Measurements from ENCODE around the gene CNNM3.
A peak's percentile ranks its signal among the peaks of the same experiment; 100 is the strongest.
"Not testable (repeated sequence)": the region's sequence is repeated elsewhere in the genome, so short reads cannot be mapped to it uniquely, and the experiment has no call there.

CNNM3 gene

GRCh38 chr2:96816127-96816835 is at the start of gene CNNM3:
TSS of gene CNNM3 (plus strand) at chr2:96816268. CDS start at chr2:96816278, 10 bp downstream.
- DNase-seq (ENCODE audit: low spot score): peak; percentile 100

- no peak for DNase-seq (ENCODE audit: low spot score)
Observed at GRCh38 chr2:96767135-96767871, 48.8 kb upstream of the CNNM3 start.

- DNase-seq (ENCODE audit: low spot score): no peak
Observed at GRCh38 chr2:96768083-96768561, 47.9 kb upstream of the CNNM3 start.

DNA sequence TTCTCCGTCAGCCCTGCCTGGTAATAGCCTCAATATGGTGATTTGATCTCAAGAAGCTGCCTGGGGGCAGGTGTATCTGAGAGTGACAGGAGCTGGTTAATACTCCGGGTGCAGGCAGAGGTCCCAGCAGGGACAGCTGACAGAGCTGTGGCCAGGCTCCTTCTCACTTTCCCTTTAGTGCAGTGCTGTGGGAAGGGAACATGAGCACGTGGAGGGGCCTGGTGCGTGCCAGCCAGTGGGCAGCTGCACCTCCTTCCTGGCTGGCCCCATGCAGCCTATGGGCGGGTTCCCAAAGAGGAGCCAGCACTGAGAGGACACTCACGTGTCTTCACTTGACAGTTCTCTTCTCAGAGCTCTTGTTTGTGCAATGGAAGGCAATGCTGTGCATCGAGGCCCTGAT is 46.3 kb upstream of the CNNM3 start:
- DNase-seq (ENCODE audit: low spot score): no peak

- no peak for DNase-seq (ENCODE audit: low spot score)
Observed at GRCh38 chr2:96770442-96771202, 45.4 kb upstream of the CNNM3 start.

DNA sequence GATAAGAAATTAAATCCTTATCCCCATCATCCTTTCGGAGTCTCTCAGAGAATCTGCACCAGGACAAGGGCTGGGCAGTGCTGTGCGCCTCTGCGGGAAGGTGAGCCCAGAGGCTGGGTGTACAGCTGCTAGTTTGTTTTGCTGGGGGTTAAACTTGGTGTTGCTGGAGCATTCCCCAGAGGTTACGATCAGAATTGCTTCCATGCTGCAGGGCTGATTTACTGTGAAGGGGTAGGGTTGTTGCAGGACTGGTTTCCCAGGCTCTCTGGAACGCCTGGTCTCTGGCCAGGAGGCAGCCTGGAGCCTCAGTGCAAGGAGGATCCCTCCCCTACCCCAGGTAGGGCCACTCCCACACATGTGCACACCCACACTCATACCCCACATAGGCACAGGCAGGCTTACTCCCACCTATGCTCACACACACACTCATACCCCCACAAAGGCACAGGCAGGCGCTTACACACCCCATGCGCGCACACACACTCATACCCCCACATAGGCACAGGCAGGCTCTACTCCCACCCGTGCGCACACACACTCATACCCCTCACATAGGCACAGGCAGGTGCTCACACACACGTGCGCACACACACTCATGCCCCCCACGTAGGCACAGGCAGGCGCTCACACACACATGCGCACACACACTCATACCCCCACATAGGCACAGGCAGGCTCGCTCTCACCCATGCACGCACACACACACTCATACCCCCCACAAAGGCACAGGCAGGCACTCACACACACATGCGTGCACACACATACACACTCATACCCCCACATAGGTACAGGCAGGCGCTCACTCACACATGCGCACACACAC is 44.1 kb upstream of the CNNM3 start:
- no peak for DNase-seq (ENCODE audit: low spot score)

- DNase-seq (ENCODE audit: low spot score): no peak
Observed at GRCh38 chr2:96772903-96773671, 43.0 kb upstream of the CNNM3 start.

- DNase-seq (ENCODE audit: low spot score): no peak
Observed at GRCh38 chr2:96773922-96774321, 42.1 kb upstream of the CNNM3 start.

- no peak for DNase-seq (ENCODE audit: low spot score)
Observed at GRCh38 chr2:96775160-96775559, 40.9 kb upstream of the CNNM3 start.

- no peak for DNase-seq (ENCODE audit: low spot score)
Observed at GRCh38 chr2:96783388-96783787, 32.7 kb upstream of the CNNM3 start.

DNA sequence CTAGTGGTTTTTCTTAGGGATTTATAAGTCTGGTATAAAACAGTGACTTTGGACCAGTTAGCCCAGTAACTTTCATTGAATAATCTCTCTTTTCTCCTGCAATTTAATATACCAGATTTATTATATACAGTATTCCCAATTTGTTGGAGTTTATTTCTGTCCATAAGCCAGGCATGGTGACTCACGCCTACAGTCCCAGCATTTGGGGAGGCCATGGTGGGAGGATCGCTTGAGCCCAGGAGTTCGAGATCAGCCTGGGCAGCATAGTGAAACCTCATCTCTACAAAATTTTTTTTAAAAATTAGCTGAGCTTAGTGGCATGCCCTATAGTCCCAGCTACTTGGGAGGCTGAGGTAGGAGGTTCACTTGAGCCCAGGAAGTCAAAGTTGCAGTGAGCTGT is 28.7 kb upstream of the CNNM3 start:
- no peak for DNase-seq (ENCODE audit: low spot score)

DNA sequence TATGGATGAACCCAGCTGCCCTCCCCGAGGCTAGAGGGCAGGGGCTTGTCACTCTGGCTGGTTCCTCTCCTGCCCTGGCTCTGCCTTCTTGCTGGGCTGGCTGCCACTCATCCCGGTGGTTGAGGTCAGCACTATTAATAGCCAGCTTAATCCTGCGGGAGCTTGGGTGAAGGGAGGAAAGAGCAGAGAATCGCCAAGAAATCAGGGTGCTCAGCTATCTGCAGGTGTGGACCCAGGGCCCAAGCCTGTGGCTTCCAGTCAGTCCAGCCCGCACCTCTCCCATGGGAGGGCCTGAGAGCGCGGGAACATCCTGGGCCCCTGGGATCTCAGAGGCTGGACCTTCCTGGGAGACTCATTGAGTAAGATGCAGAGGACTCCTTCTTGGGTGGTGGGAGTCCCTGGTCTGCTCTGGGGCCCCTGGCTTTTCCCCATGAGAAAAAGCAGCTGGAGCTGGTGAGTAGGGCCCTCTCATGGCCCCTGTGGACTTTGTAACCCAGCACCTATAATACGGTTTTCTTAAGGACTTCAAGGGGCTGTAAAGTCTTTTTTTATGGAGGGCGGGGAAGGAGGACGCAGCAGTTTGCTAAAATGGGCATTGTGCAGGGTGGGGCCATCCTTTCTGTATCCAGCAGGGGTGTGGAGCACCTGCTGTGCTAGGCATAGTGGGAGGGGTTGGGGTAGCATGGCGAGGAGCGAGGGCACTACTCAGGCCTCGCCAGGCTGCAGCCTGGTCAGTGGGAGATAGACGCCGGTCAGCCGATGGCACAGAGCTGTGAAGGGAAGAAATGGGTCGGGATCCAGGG is 27.4 kb upstream of the CNNM3 start:
- no peak for DNase-seq (ENCODE audit: low spot score)

GRCh38 chr2:96789245-96789617 is 26.8 kb upstream of the CNNM3 start:
- no peak for DNase-seq (ENCODE audit: low spot score)

GRCh38 chr2:96792772-96793749 is 23.0 kb upstream of the CNNM3 start:
- DNase-seq (ENCODE audit: low spot score): no peak

- DNase-seq (ENCODE audit: low spot score): no peak
Observed at GRCh38 chr2:96795076-96795475, 21.0 kb upstream of the CNNM3 start.

- DNase-seq (ENCODE audit: low spot score): not testable (repeated sequence)
Observed at GRCh38 chr2:96796497-96796896, 19.6 kb upstream of the CNNM3 start.

GRCh38 chr2:96797066-96797625 is 18.9 kb upstream of the CNNM3 start:
- DNase-seq (ENCODE audit: low spot score): no peak

DNA sequence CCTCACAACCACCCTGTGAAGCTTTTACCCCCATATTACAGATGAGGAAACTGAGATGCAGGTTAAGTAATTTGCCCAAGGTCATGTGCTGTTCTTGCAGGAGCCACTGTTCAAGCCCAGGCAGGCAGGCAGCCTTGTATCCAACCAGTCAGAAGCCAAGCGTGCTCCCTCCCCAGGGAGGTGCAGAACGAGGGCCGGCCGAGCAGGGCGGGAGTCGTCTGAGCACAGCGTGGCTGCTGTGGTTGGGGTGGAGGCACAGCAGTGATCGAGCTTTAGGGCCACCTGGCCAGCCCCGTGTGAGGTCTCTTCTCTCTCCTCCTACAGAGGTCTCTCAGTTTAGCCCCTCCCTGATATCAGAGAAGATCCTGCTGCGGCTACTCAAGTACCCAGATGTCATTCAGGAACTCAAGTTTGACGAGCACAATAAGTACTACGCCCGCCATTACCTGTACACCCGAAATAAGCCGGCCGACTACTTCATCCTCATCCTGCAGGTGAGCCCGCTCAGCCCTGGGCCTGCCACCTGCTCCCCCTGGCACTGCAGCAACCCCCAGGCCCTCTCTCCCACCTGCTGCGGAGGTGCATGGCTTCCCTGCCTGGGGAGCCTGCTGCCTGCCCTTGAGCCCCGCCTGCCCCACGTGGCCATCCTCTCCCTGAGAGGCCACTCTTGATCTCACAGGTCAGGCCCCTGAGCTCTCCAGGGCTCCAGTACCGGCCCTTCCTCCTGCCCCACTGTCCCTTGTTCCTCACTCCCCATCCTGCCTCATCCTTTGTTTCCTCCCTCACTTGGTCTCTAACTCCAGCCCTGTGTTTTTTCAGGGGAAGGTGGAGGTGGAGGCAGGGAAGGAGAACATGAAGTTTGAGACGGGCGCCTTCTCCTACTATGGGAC is 17.1 kb upstream of the CNNM3 start:
- no peak for DNase-seq (ENCODE audit: low spot score)

Data from HuH-7.5 (cell line).